HG03159 (cell line): Measurements from ENCODE around the gene DNM3.

ENCODE experiments used
- ATAC-seq: cut with Tn5 transposase; IDR thresholded peaks from one replicate; pipeline ENCODE4 v1.9.1; 2021; ENCODE audit warnings: mild to moderate bottlenecking, moderate library complexity; ENCODE audit not compliant: unreplicated experiment

DNM3 gene

GRCh38 chr1:171969226-171969625 lies 127.9 kb downstream of the DNM3 start:
- no peak for ATAC-seq

- ATAC-seq = no peak
These were observed 128.5 kb downstream of the DNM3 start for GRCh38 chr1:171969813-171970212.

GRCh38 chr1:171972846-171973245 lies 131.5 kb downstream of the DNM3 start:
- no peak for ATAC-seq

- no peak for ATAC-seq
These were observed 132.1 kb downstream of the DNM3 start for GRCh38 chr1:171973421-171973820.

GRCh38 chr1:171981303-171981702 lies 140.0 kb downstream of the DNM3 start:
- no peak for ATAC-seq

GRCh38 chr1:171983584-171983983 lies 142.3 kb downstream of the DNM3 start:
- ATAC-seq = no peak

GRCh38 chr1:171984262-171984661 lies 143.0 kb downstream of the DNM3 start:
- no peak for ATAC-seq

GRCh38 chr1:171984850-171985485 lies 143.7 kb downstream of the DNM3 start:
- ATAC-seq = peak; percentile 51

GRCh38 chr1:171985639-171986038 lies 144.3 kb downstream of the DNM3 start:
- ATAC-seq = no peak

- no peak for ATAC-seq
These were observed 147.1 kb downstream of the DNM3 start for GRCh38 chr1:171988243-171988885.

GRCh38 chr1:171990371-171990770 lies 149.1 kb downstream of the DNM3 start:
- no peak for ATAC-seq

- no peak for ATAC-seq
These were observed 153.0 kb downstream of the DNM3 start for GRCh38 chr1:171994293-171994692.

- no peak for ATAC-seq
These were observed 154.3 kb downstream of the DNM3 start for GRCh38 chr1:171995573-171995972.

- ATAC-seq = no peak
These were observed 156.6 kb downstream of the DNM3 start for GRCh38 chr1:171997936-171998335.

- no peak for ATAC-seq
These were observed 157.4 kb downstream of the DNM3 start for GRCh38 chr1:171998711-171999110.

- ATAC-seq = no peak
These were observed 158.5 kb downstream of the DNM3 start for GRCh38 chr1:171999756-172000155.

- ATAC-seq = no peak
These were observed 160.0 kb downstream of the DNM3 start for GRCh38 chr1:172001288-172001687.

- no peak for ATAC-seq
These were observed 161.5 kb downstream of the DNM3 start for GRCh38 chr1:172002725-172003345.

- ATAC-seq = no peak
These were observed 162.7 kb downstream of the DNM3 start for GRCh38 chr1:172003766-172004530.

GRCh38 chr1:172004671-172005070 lies 163.4 kb downstream of the DNM3 start:
- no peak for ATAC-seq

GRCh38 chr1:172005856-172006255 lies 164.6 kb downstream of the DNM3 start:
- no peak for ATAC-seq

- no peak for ATAC-seq
These were observed 165.4 kb downstream of the DNM3 start for GRCh38 chr1:172006660-172007059.
